OCI-LY3 (cell line): ENCODE measurements around the gene PRDM16.

Experiments used
- CTCF ChIP-seq: fragments of 200-600, 300-600 bp; sonication (generic); IDR thresholded peaks from 2 replicates; pipeline ENCODE4 v1.5.1; 2014; ENCODE audit warnings: antibody characterized with exemption, low read length, low read depth
- EZH2phosphoT487 ChIP-seq: fragments of 200-600 bp; shearing (Covaris generic); IDR thresholded peaks from 2 replicates; pipeline ENCODE4 v1.6.1; 2018; ENCODE audit warnings: antibody characterized with exemption, mixed run types, low read depth

- TF ChIP-seq CTCF (no peak), EZH2phosphoT487 (no peak)
Observed at GRCh38 chr1:3184666-3185065, 115.7 kb downstream of the PRDM16 start.
